ENCODE data around the gene CRNN. TPM values are rescaled to one million over a fixed set of nuclear protein-coding genes. Genes with fewer than 3 reads are reported as not detected.

CRNN gene
- total RNA-seq, 2 donors from 2014 or later = 0.62 TPM; not detected in 1

DNA sequence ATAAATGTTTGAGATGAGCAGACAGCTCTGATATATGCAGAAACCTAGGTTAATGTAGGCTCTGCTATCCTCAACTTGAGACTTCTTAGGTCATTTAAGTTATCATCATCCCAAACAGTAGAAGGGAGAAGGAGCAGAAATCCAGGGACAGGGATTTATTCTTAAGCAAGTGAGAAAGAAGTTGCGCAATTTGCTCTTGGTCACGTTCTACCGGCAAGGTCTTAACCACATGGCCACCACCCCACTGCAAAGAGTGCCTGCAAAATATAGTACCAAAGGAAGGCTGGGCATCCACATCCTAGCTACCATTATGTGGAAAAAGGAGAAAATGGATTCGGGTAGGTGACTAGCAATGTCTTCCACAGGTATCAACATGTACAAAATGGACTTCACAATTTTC, 25.2 kb downstream of the CRNN start:
- H3K4me3 ChIP-seq = no peak overlapping the region
- no peaks in the 10 kb centered on the region for H3K27me3 ChIP-seq (replicated peaks; ENCODE audit: insufficient read depth)
- H3K27ac ChIP-seq = no peak overlapping the region
- no peaks in the 10 kb centered on the region for H3K36me3 ChIP-seq
- no peaks in the 10 kb centered on the region for H3K9me3 ChIP-seq
- WGBS = 82% methylated on average over 4 of the region's 4 CpGs
- no peaks in the 10 kb centered on the region for H3K4me1 ChIP-seq (replicated peaks)
- DNase-seq (ENCODE audit: low spot score) = no peak
- TF ChIP-seq POLR2A (IDR thresholded peaks at IDR 0.05) (no peak), POLR2AphosphoS5 (IDR thresholded peaks at IDR 0.05) (no peak)
- TF ChIP-seq, protein P1, sequence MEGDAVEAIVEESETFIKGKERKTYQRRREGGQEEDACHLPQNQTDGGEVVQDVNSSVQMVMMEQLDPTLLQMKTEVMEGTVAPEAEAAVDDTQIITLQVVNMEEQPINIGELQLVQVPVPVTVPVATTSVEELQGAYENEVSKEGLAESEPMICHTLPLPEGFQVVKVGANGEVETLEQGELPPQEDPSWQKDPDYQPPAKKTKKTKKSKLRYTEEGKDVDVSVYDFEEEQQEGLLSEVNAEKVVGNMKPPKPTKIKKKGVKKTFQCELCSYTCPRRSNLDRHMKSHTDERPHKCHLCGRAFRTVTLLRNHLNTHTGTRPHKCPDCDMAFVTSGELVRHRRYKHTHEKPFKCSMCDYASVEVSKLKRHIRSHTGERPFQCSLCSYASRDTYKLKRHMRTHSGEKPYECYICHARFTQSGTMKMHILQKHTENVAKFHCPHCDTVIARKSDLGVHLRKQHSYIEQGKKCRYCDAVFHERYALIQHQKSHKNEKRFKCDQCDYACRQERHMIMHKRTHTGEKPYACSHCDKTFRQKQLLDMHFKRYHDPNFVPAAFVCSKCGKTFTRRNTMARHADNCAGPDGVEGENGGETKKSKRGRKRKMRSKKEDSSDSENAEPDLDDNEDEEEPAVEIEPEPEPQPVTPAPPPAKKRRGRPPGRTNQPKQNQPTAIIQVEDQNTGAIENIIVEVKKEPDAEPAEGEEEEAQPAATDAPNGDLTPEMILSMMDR (IDR thresholded peaks at IDR 0.05) = no peak
- intact Hi-C loops (cut with DNase I) = no loop called here

DNA sequence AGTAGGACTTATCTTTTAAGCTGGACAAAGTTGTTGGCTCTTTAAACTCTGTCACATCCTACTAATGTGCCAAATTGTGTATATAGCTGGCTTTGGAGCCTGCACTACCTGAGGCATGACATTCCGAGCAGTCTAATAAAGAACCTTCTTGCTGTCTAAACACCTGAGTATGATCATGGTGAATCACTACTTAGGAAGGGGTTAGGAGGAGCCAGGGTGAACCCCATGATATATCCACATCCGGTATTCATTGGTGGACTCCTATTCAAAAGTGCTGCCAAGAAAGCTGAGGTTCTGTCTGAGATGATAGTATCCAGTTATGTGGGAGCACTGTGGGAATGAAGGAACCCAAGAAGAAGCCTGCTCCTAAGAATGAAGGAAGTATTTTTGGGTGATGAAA, 27.1 kb downstream of the CRNN start:
- TF ChIP-seq POLR2AphosphoS5 (IDR thresholded peaks at IDR 0.05) = no peak
- TF ChIP-seq POLR2A (IDR thresholded peaks at IDR 0.05) = no peak
- TF ChIP-seq, protein P1 (IDR thresholded peaks at IDR 0.05) = no peak
- no peak for DNase-seq (ENCODE audit: low spot score)
- intact Hi-C loops (cut with DNase I) = no loop called here
- H3K27me3 ChIP-seq (replicated peaks; ENCODE audit: insufficient read depth) = no peaks in the 10 kb centered on the region
- no peaks in the 10 kb centered on the region for H3K9me3 ChIP-seq
- no peak overlapping the region for H3K4me3 ChIP-seq
- no peaks in the 10 kb centered on the region for H3K4me1 ChIP-seq (replicated peaks)
- no peaks in the 10 kb centered on the region for H3K36me3 ChIP-seq
- 68% methylated on average over 2 of the region's 2 CpGs for WGBS
- H3K27ac ChIP-seq = no peak overlapping the region

DNA sequence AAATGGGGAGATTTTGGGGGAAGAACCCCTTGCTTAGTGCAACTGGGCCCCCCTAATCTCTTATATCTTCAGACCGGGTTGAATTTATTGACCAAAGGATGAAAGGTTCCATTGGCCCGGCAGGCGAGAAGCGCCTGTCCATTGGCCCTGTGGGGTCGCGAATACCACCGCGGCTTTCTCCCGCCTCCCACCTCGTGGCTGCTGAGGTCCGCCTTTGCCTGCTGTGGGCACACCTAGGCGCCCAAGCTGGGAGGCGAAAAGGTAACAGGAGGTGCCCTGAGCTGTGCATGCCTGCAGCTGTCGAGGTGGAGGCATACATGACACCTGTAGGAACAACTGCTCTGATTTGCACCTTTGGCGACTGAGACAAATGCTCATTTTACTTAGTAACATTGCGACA, 33.1 kb downstream of the CRNN start:
- DNase-seq (ENCODE audit: low spot score) = no peak
- H3K9me3 ChIP-seq = no peaks in the 10 kb centered on the region
- intact Hi-C loops (cut with DNase I) = no loop called here
- no peak for TF ChIP-seq POLR2AphosphoS5 (IDR thresholded peaks at IDR 0.05)
- TF ChIP-seq, protein P1 (IDR thresholded peaks at IDR 0.05) = no peak
- no peak for TF ChIP-seq POLR2A (IDR thresholded peaks at IDR 0.05)
- H3K27ac ChIP-seq = no peak overlapping the region
- H3K4me1 ChIP-seq (replicated peaks) = no peaks in the 10 kb centered on the region
- H3K4me3 ChIP-seq = no peak overlapping the region
- no peaks in the 10 kb centered on the region for H3K36me3 ChIP-seq
- 85% methylated on average over 16 of the region's 16 CpGs for WGBS
- H3K27me3 ChIP-seq (replicated peaks; ENCODE audit: insufficient read depth) = no peaks in the 10 kb centered on the region

DNA sequence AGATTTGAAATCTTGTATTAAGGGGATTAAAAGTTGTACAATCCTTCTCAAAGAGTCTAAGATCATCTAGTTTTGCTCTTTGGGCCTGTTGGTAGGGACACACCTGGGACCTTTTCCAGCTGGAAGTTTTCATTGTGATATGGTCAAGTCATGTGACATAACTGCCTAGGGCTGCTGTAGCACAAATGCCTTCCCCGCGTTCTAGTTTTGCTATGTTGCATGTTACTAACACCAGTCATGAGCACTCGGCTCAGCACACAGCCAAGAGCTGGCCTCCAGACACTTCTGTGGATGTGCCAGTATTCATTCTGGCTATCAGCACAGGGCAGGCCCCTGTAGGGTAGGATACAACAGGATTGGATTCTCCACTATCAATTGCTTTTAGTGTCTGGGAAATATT, 39.6 kb downstream of the CRNN start:
- H3K27me3 ChIP-seq (replicated peaks; ENCODE audit: insufficient read depth) = no peaks in the 10 kb centered on the region
- H3K4me3 ChIP-seq = no peak overlapping the region
- WGBS = 89% methylated on average over 3 of the region's 3 CpGs
- no peaks in the 10 kb centered on the region for H3K4me1 ChIP-seq (replicated peaks)
- no peak overlapping the region for H3K27ac ChIP-seq
- H3K36me3 ChIP-seq = no peaks in the 10 kb centered on the region
- intact Hi-C loops (cut with DNase I) = no loop called here
- no peaks in the 10 kb centered on the region for H3K9me3 ChIP-seq
- TF ChIP-seq, protein P1 (IDR thresholded peaks at IDR 0.05) = no peak
- TF ChIP-seq POLR2AphosphoS5 (IDR thresholded peaks at IDR 0.05) (no peak), POLR2A (IDR thresholded peaks at IDR 0.05) (no peak)
- no peak for DNase-seq (ENCODE audit: low spot score)

DNA sequence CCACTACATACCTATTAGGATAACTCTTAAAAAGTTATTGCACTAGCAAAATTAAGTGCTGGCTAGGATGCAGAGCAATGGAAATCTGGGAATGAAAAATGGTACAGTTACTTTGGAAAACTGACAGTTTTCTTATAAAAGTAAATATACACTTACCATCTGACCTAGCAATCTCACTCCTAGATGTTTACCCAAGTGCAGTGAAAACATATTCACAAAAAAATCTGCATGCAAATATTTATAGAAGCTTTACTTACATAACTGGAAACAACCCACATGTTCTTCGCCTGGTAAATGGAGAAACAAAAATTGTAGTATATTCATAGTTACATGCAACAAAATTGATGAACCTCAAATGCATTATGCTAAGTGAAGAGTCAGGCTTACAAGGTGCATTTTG, 41.4 kb downstream of the CRNN start:
- intact Hi-C loops (cut with DNase I) = no loop called here
- no peak for DNase-seq (ENCODE audit: low spot score)
- H3K4me1 ChIP-seq (replicated peaks) = no peaks in the 10 kb centered on the region
- H3K9me3 ChIP-seq = no peaks in the 10 kb centered on the region
- 52% methylated on average over 1 of the region's 1 CpG for WGBS
- H3K27me3 ChIP-seq (replicated peaks; ENCODE audit: insufficient read depth) = no peaks in the 10 kb centered on the region
- no peak overlapping the region for H3K27ac ChIP-seq
- no peak overlapping the region for H3K4me3 ChIP-seq
- no peaks in the 10 kb centered on the region for H3K36me3 ChIP-seq
- no peak for TF ChIP-seq POLR2A (IDR thresholded peaks at IDR 0.05)
- TF ChIP-seq, protein P1 (IDR thresholded peaks at IDR 0.05) = no peak
- no peak for TF ChIP-seq POLR2AphosphoS5 (IDR thresholded peaks at IDR 0.05)

Data from prostate gland (tissue), 2 donors.